GM12878 (cell line): ENCODE data around the gene FAM193A.
"Not testable (repeated sequence)": the region's sequence is repeated elsewhere in the genome, so short reads cannot be mapped to it uniquely, and the experiment has no call there.

Source experiments
- ASH2L ChIP-seq: fragments of 300-600, 200-600 bp; sonication (generic); IDR thresholded peaks from 2 replicates; pipeline ENCODE4 v1.6.1; 2017; ENCODE audit warnings: low read depth, mild to moderate bottlenecking, borderline replicate concordance
- EZH2 ChIP-seq: IDR thresholded peaks from 2 replicates; pipeline ENCODE4 v1.6.1; 2012; ENCODE audit warnings: low read depth, mild to moderate bottlenecking, control low read depth, inconsistent platforms, low read length, borderline replicate concordance; ENCODE audit not compliant: control insufficient read depth
- MEF2A ChIP-seq: IDR thresholded peaks from 2 replicates; pipeline ENCODE4 v1.6.1; 2011; ENCODE audit warnings: low read depth, mild to moderate bottlenecking, low read length, moderate library complexity; ENCODE audit not compliant: insufficient read depth
- TF ChIP-seq, protein P1 (sequence below), 3 experiments: IDR thresholded peaks in 2 of 3; conservative IDR thresholded peaks in 1 of 3; 2 replicates each; pipeline ENCODE4 v1.5.1; 2011; ENCODE audit warnings: low read depth in 3 of 3, low read length in 3 of 3, mild to moderate bottlenecking in 3 of 3, control low read depth in 2 of 3, moderate library complexity in 2 of 3, inconsistent platforms in 1 of 3, mixed read lengths in 1 of 3; ENCODE audit not compliant: control insufficient read depth in 2 of 3, insufficient read depth in 1 of 3; ENCODE audit errors: extremely low read depth in 1 of 3
- TF ChIP-seq, protein P2 (sequence below): fragments of 450-650 bp; IDR thresholded peaks from 2 replicates; pipeline ENCODE4 v1.6.1; 2014; ENCODE audit warnings: mild to moderate bottlenecking

DNA sequence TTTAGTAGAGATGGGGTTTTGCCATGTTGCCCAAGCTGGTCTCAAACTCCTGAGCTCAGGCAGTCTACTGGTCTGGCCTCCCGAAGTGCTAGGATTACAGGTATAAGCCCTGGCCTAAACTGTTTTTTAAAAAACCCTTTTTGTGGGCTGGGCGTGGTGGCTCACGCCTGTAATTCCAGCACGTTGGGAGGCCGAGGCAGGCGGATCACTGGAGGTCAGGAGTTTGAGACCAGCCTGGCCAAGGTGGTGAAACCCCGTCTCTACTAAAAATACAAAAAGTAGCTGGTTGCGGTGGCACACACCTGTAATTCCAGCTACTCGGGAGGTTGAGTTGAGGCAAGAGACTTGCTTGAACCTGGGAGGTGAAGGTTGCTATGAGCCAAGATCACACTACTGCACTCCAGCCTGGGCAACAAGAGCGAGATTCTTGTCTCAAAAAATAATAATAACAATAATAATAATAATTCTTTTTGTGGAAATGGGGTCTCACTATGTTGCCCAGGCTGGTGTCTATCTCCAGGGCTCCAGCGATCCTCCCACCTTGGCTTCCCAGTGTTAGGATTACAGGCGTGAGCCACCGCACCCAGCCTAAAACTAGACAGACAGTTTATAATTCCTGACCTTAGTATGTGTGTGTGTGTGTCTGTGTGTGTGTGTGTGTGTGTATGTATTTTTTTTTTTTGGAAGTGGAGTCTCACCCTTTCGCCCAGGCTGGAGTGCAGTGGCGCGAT is 10.7 kb downstream of the FAM193A start:
- TF ChIP-seq, protein P1, sequence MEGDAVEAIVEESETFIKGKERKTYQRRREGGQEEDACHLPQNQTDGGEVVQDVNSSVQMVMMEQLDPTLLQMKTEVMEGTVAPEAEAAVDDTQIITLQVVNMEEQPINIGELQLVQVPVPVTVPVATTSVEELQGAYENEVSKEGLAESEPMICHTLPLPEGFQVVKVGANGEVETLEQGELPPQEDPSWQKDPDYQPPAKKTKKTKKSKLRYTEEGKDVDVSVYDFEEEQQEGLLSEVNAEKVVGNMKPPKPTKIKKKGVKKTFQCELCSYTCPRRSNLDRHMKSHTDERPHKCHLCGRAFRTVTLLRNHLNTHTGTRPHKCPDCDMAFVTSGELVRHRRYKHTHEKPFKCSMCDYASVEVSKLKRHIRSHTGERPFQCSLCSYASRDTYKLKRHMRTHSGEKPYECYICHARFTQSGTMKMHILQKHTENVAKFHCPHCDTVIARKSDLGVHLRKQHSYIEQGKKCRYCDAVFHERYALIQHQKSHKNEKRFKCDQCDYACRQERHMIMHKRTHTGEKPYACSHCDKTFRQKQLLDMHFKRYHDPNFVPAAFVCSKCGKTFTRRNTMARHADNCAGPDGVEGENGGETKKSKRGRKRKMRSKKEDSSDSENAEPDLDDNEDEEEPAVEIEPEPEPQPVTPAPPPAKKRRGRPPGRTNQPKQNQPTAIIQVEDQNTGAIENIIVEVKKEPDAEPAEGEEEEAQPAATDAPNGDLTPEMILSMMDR (IDR thresholded peaks at IDR 0.05 in 2 of 3, conservative IDR thresholded peaks at IDR 0.05 in 1 of 3; ENCODE audit: control insufficient read depth in 2 of 3, extremely low read depth in 1 of 3, insufficient read depth in 1 of 3, low read depth in 3 of 3, low read length in 3 of 3) = not testable (repeated sequence)
- TF ChIP-seq EZH2, ASH2L, MEF2A: not testable (repeated sequence)
- TF ChIP-seq, protein P2, sequence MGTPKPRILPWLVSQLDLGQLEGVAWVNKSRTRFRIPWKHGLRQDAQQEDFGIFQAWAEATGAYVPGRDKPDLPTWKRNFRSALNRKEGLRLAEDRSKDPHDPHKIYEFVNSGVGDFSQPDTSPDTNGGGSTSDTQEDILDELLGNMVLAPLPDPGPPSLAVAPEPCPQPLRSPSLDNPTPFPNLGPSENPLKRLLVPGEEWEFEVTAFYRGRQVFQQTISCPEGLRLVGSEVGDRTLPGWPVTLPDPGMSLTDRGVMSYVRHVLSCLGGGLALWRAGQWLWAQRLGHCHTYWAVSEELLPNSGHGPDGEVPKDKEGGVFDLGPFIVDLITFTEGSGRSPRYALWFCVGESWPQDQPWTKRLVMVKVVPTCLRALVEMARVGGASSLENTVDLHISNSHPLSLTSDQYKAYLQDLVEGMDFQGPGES = not testable (repeated sequence)
